H1 (cell line): ENCODE results near the gene KRT17. TPM values are rescaled to one million over a fixed set of nuclear protein-coding genes. Genes with fewer than 3 reads are reported as not detected.

ENCODE experiments used
- CTCF ChIA-PET: fragments of 300-600 bp; sonication (Branson Sonifier 250); formaldehyde crosslinking; loops from one replicate; lab custom pipeline; 2021; ENCODE audit not compliant: partially characterized antibody; lab: Charles Lee
- POLR2A ChIA-PET: fragments of 300-600 bp; sonication (Branson Sonifier 250); formaldehyde crosslinking; loops from one replicate; lab custom pipeline; 2021; ENCODE audit warnings: inconsistent platforms; ENCODE audit not compliant: partially characterized antibody; lab: Charles Lee
- DNase-seq, 2 experiments: peaks; one replicate each; pipeline versions ENCODE4 v3.0.0 to v3.0.0-alpha.2; 2010 to 2022; ENCODE audit warnings: low spot score in 2 of 2, low read depth in 1 of 2, mixed read lengths in 1 of 2
- FAIRE-seq: peaks from 2 replicates; lab custom pipeline; 2011; peaks lifted over from hg19 to GRCh38; lab: Jason Lieb, UNC
- H2AFZ ChIP-seq: 2 replicates; pipeline ENCODE4 v1.8.1; 2012; ENCODE audit warnings: low read length, inconsistent platforms
- H2AK5ac ChIP-seq: 2 replicates; pipeline ENCODE4 v1.6.1; 2013; ENCODE audit warnings: low read depth, low read length
- H2BK120ac ChIP-seq: replicated peaks from 2 replicates; pipeline ENCODE3; 2013; ENCODE audit warnings: low read depth, low read length, inconsistent platforms
- H2BK12ac ChIP-seq: 2 replicates; pipeline ENCODE4 v1.6.1; 2013; ENCODE audit warnings: low read depth, low read length
- H2BK15ac ChIP-seq: 2 replicates; pipeline ENCODE4 v1.6.1; 2013; ENCODE audit warnings: low read length
- H2BK20ac ChIP-seq: 2 replicates; pipeline ENCODE4 v1.6.1; 2013; ENCODE audit warnings: low read length
- H2BK5ac ChIP-seq: 2 replicates; pipeline ENCODE4 v1.6.1; 2013; ENCODE audit warnings: low read depth, low read length
- H3K14ac ChIP-seq: 2 replicates; pipeline ENCODE4 v1.6.1; 2013; ENCODE audit warnings: inconsistent platforms; ENCODE audit not compliant: insufficient read length
- H3K18ac ChIP-seq: 2 replicates; pipeline ENCODE4 v1.6.1; 2013; ENCODE audit warnings: low read length; ENCODE audit errors: extremely low read depth
- H3K23ac ChIP-seq: 2 replicates; pipeline ENCODE4 v1.6.1; 2013; ENCODE audit warnings: inconsistent platforms; ENCODE audit not compliant: insufficient read length
- H3K23me2 ChIP-seq: 2 replicates; pipeline ENCODE4 v1.6.1; 2013; ENCODE audit warnings: low read depth, low read length
- H3K27ac ChIP-seq: 2 replicates; pipeline ENCODE4 v1.6.1; 2011; ENCODE audit warnings: low read depth, low read length, inconsistent platforms
- H3K27me3 ChIP-seq, 4 experiments: replicated peaks in 1 of 4; 1 replicate in 1 of 4; 2 replicates in 3 of 4; pipeline versions ENCODE4 v1.6.1 to v1.8.1; 2011 to 2013; ENCODE audit warnings: low read length in 3 of 4, mild to moderate bottlenecking in 3 of 4, inconsistent platforms in 2 of 4, mixed read lengths in 2 of 4, moderate library complexity in 1 of 4; ENCODE audit not compliant: control insufficient read depth in 3 of 4, insufficient read depth in 3 of 4; ENCODE audit errors: extremely low read depth in 1 of 4
- H3K36me3 ChIP-seq, 4 experiments: 2 replicates each; pipeline versions ENCODE4 v1.6.1 to v1.8.1; 2011 to 2013; ENCODE audit warnings: mild to moderate bottlenecking in 4 of 4, low read length in 3 of 4, moderate library complexity in 2 of 4, control low read depth in 1 of 4, inconsistent platforms in 1 of 4; ENCODE audit not compliant: insufficient read depth in 4 of 4, control insufficient read depth in 2 of 4
- H3K4ac ChIP-seq: replicated peaks from 2 replicates; pipeline ENCODE3; 2013; ENCODE audit warnings: low read length, low read depth, mixed read lengths, inconsistent platforms; ENCODE audit not compliant: insufficient read length
- H3K4me1 ChIP-seq, 4 experiments: replicated peaks in 1 of 4; 1 replicate in 1 of 4; 2 replicates in 3 of 4; pipeline versions ENCODE4 v1.6.1 to v1.8.1; 2011 to 2013; ENCODE audit warnings: low read length in 3 of 4, inconsistent platforms in 2 of 4, mixed read lengths in 1 of 4; ENCODE audit not compliant: insufficient read depth in 4 of 4, control insufficient read depth in 3 of 4
- H3K4me2 ChIP-seq, 2 experiments: 2 replicates each; pipeline versions ENCODE4 v1.6.1 to v1.8.1; 2011 to 2013; ENCODE audit warnings: low read depth in 2 of 2, low read length in 2 of 2, control low read depth in 1 of 2, inconsistent platforms in 1 of 2, mild to moderate bottlenecking in 1 of 2; ENCODE audit not compliant: insufficient read depth in 1 of 2
- H3K4me3 ChIP-seq, 4 experiments: fragments of 200-600, 300-600 bp in 1 of 4; sonication (generic), shearing (Covaris generic), sonication (Bioruptor Twin) in 1 of 4; 2 replicates each; pipeline versions ENCODE4 v1.5.1 to v1.8.1; 2011 to 2016; ENCODE audit warnings: low read length in 4 of 4, low read depth in 3 of 4, control low read depth in 2 of 4, inconsistent platforms in 2 of 4, mild to moderate bottlenecking in 2 of 4, mixed read lengths in 1 of 4, moderate library complexity in 1 of 4; ENCODE audit not compliant: insufficient read depth in 2 of 4; ENCODE audit errors: extremely low read depth in 1 of 4
- H3K56ac ChIP-seq: replicated peaks from 2 replicates; pipeline ENCODE3; 2013; ENCODE audit warnings: low read depth, mild to moderate bottlenecking, mixed read lengths, low read length, inconsistent platforms; ENCODE audit not compliant: insufficient read length
- H3K79me1 ChIP-seq: 2 replicates; pipeline ENCODE4 v1.6.1; 2013; ENCODE audit warnings: low read depth, low read length, control low read depth
- H3K79me2 ChIP-seq, 2 experiments: 2 replicates each; pipeline versions ENCODE4 v1.6.1 to v1.8.1; 2012 to 2013; ENCODE audit warnings: low read length in 2 of 2, mild to moderate bottlenecking in 2 of 2, inconsistent platforms in 1 of 2; ENCODE audit not compliant: insufficient read depth in 2 of 2, control insufficient read depth in 1 of 2
- H3K9ac ChIP-seq, 4 experiments: replicated peaks in 1 of 4; 1 replicate in 1 of 4; 2 replicates in 3 of 4; pipeline versions ENCODE4 v1.6.1 to v1.8.1; 2011 to 2013; ENCODE audit warnings: low read depth in 3 of 4, low read length in 3 of 4, control low read depth in 2 of 4, mild to moderate bottlenecking in 2 of 4, moderate library complexity in 2 of 4, inconsistent platforms in 1 of 4; ENCODE audit errors: extremely low read depth in 1 of 4
- H3K9me3 ChIP-seq, 2 experiments: 2 replicates each; pipeline versions ENCODE4 v1.6.1 to v1.8.1; 2012 to 2013; ENCODE audit warnings: mild to moderate bottlenecking in 2 of 2, moderate library complexity in 2 of 2, control low read depth in 1 of 2, inconsistent platforms in 1 of 2, low read depth in 1 of 2, low read length in 1 of 2, mixed read lengths in 1 of 2; ENCODE audit not compliant: insufficient read depth in 2 of 2
- H4K20me1 ChIP-seq, 2 experiments: replicated peaks in 1 of 2; 2 replicates each; pipeline versions ENCODE3 to v1.8.1; 2011 to 2013; ENCODE audit warnings: inconsistent platforms in 2 of 2, low read length in 2 of 2, mild to moderate bottlenecking in 1 of 2; ENCODE audit not compliant: insufficient read depth in 2 of 2, control insufficient read depth in 1 of 2
- H4K5ac ChIP-seq: 2 replicates; pipeline ENCODE4 v1.6.1; 2013; ENCODE audit warnings: low read length, low read depth, mixed read lengths, inconsistent platforms; ENCODE audit not compliant: insufficient read length
- H4K8ac ChIP-seq: 2 replicates; pipeline ENCODE4 v1.8.0; 2013; ENCODE audit warnings: mild to moderate bottlenecking, moderate library complexity, low read length, inconsistent platforms; ENCODE audit not compliant: insufficient read depth; ENCODE audit errors: extremely low read depth
- H4K91ac ChIP-seq: replicated peaks from 2 replicates; pipeline ENCODE3; 2013; ENCODE audit warnings: low read length, mixed read lengths, inconsistent platforms; ENCODE audit not compliant: insufficient read length
- CBX5 ChIP-seq: fragments of 300-800, 300-1000 bp; sonication (generic); IDR thresholded peaks from 2 replicates; pipeline ENCODE4 v1.7.1; 2016; ENCODE audit warnings: antibody characterized with exemption, low read length, low read depth
- CREB1 ChIP-seq: IDR thresholded peaks from 2 replicates; pipeline ENCODE4 v1.6.1; 2012; ENCODE audit warnings: inconsistent platforms
- CTCF ChIP-seq, 3 experiments: IDR thresholded peaks; 1 replicate in 2 of 3; 2 replicates in 1 of 3; pipeline versions ENCODE4 v1.5.1 to v1.6.1; 2011; ENCODE audit warnings: low read length in 3 of 3, mild to moderate bottlenecking in 3 of 3, inconsistent platforms in 2 of 3, low read depth in 1 of 3, moderate library complexity in 1 of 3; ENCODE audit not compliant: insufficient read depth in 1 of 3; ENCODE audit errors: control extremely low read depth in 1 of 3
- E2F6 ChIP-seq: IDR thresholded peaks from 2 replicates; pipeline ENCODE4 v1.6.1; 2012; ENCODE audit warnings: inconsistent platforms
- GABPA ChIP-seq: IDR thresholded peaks from 2 replicates; pipeline ENCODE4 v1.6.1; 2011; ENCODE audit warnings: mild to moderate bottlenecking, low read length, moderate library complexity, borderline replicate concordance; ENCODE audit not compliant: insufficient read depth
- RAD21 ChIP-seq, 2 experiments: IDR thresholded peaks in 1 of 2; conservative IDR thresholded peaks in 1 of 2; 2 replicates each; pipeline ENCODE4 v1.6.1; 2011; ENCODE audit warnings: low read depth in 2 of 2, low read length in 2 of 2, improper control_type of control experiment in 1 of 2, inconsistent platforms in 1 of 2, mild to moderate bottlenecking in 1 of 2, moderate library complexity in 1 of 2
- SIX5 ChIP-seq: IDR thresholded peaks from 2 replicates; pipeline ENCODE4 v1.6.1; 2011; ENCODE audit warnings: mild to moderate bottlenecking, low read depth, low read length
- TEAD4 ChIP-seq: IDR thresholded peaks from 2 replicates; pipeline ENCODE4 v1.6.1; 2012; ENCODE audit warnings: low read depth, low read length, inconsistent platforms, mixed read lengths
- YY1 ChIP-seq: IDR thresholded peaks from 2 replicates; pipeline ENCODE4 v1.6.1; 2011; ENCODE audit warnings: low read depth, mild to moderate bottlenecking, low read length
- WGBS, 2 experiments: shearing (Covaris generic) in 1 of 2; methylation state at CpG; one replicate each; pipeline versions ENCODE4 v1.1.6 to v1.1.7; 2013 to 2015; ENCODE audit warnings: low lambda C conversion rate in 2 of 2, mixed read lengths in 2 of 2, inconsistent platforms in 1 of 2, low coverage in 1 of 2, missing lambda C conversion rate in 1 of 2; ENCODE audit not compliant: insufficient replicate concordance in 2 of 2, insufficient coverage in 1 of 2, insufficient read length in 1 of 2; ENCODE audit errors: extremely low coverage in 1 of 2, missing lambda C conversion rate in 1 of 2; 5-methylcytosine and 5-hydroxymethylcytosine counted together
- polyA plus RNA-seq, 7 experiments: library from polyadenylated mRNA; depleted of rRNA in 3 of 7; stranded (reverse) in 5 of 7; unstranded in 2 of 7; fragments of >200 nt in 5 of 7; fragments of 200-250 nt in 2 of 7; gene quantifications; 1 replicate in 5 of 7; 2 replicates in 1 of 7; 4 replicates in 1 of 7; pipeline versions ENCODE4 v1.2.1 to v1.2.3, GENCODE V29; 2011 to 2013; ENCODE audit warnings: missing spikeins in 2 of 7, mixed read lengths in 2 of 7
- total RNA-seq: library from RNA; stranded (reverse); fragmentation: NEBNext Ultra II Directional; extraction: Animal tissue kit (Norgen Biotek cat#: 25700); gene quantifications from 2 replicates; pipeline ENCODE4 v1.2.1, GENCODE V29; 2021

Gene KRT17
- total and polyA plus RNA-seq, 2 of the 8 experiments (the other 6 are each of a cell fraction or from before 2014, with no cell fraction given), result 0.50 to 0.95 TPM

GRCh38 chr17:41647940-41648410 is 23.6 kb upstream of the KRT17 start:
- Histone ChIP-seq H3K56ac (no peak overlapping the region), H2AK5ac (no peak overlapping the region), H2AFZ (peak overlapping the region; percentile 88; the same call in 1 of the 2 replicates), H2BK5ac (no peak overlapping the region), H3K79me1 (no peaks in the 10 kb centered on the region), H4K91ac (no peak overlapping the region), H3K4me1 (peaks cover 0 to 6% (median 2%) of the 10 kb centered on the region in 4 experiments; a peak in 4 of 7 replicates), H4K8ac (peak overlapping the region; percentile 58; the same call in 1 of the 2 replicates), H3K18ac (peak overlapping the region; percentile 93; the same call in 1 of the 2 replicates), H2BK20ac (peak overlapping the region; percentile 72; the same call in 1 of the 2 replicates), H2BK12ac (peak overlapping the region; percentile 87; the same call in 1 of the 2 replicates), H3K9me3 (no peaks in the 10 kb centered on the region), H3K4me2 (peak overlapping the region; percentile 54 to 83), H3K27me3 (no peaks in the 10 kb centered on the region; a peak in 2 of 7 replicates), H3K23me2 (peaks cover 17% of the 10 kb centered on the region; the same call in 1 of the 2 replicates), H2BK120ac (no peak overlapping the region), H3K36me3 (no peaks in the 10 kb centered on the region), H3K4ac (no peak overlapping the region), H3K9ac (no peak overlapping the region), H3K23ac (no peak overlapping the region), H3K4me3 (peak overlapping the region in 3 of 4 experiments; percentile 40 to 61 (median 47); a peak in 7 of 8 replicates), H3K14ac (no peak overlapping the region), H2BK15ac (no peak overlapping the region), H4K5ac (no peak overlapping the region), H3K79me2 (no peaks in the 10 kb centered on the region), H3K27ac (no peak overlapping the region), H4K20me1 (peaks cover 0 to 8% of the 10 kb centered on the region in 2 experiments)
- CTCF ChIA-PET, result interaction anchor here (0.5 to 20.4 kb wide), 73 partner anchors 8 to 1034 kb away, joined by 3 to 492 read pairs (median 5); partner anchors contain the start of genes KRT14, KRT15, KRT17 and KRT33A
- POLR2A ChIA-PET, result interaction anchor here (0.9 to 4.1 kb wide), 9 partner anchors 12 to 120 kb away, joined by 3 to 23 read pairs (median 4); partner anchors contain the start of genes EIF1 and KRT19
- FAIRE-seq, result no peak
- peak; percentile 79 to 100 for DNase-seq
- 4% methylated on average over 22 of the region's 22 CpGs; no CpG with 5 or more reads in 1 of the 2 experiments for WGBS, 2 experiments
- TF ChIP-seq TEAD4 (peak; percentile 83), SIX5 (no peak), YY1 (0 out of 2 replicates have a peak, but pooled peaks have one; percentile 56), CTCF (IDR thresholded peaks at IDR 0.05; ENCODE audit: control extremely low read depth in 1 of 3, insufficient read depth in 1 of 3, low read depth in 1 of 3, low read length in 3 of 3) (peak; percentile 84 to 98 (median 95)), E2F6 (peak; percentile 54; the same call in 1 of the 2 replicates), RAD21 (IDR thresholded peaks at IDR 0.05 in 1 of 2, conservative IDR thresholded peaks at IDR 0.05 in 1 of 2; ENCODE audit: low read depth in 2 of 2, low read length in 2 of 2) (peak; percentile 96 to 97), CBX5 (no peak), GABPA (no peak), CREB1 (no peak)
